Non-pigmented ciliary epithelial cell (primary cell): ENCODE results near the gene HDGF.

ENCODE experiments used
- DNase-seq: peaks from one replicate; pipeline ENCODE4 v3.0.0-alpha.2; 2010; ENCODE audit warnings: low read depth

The HDGF gene

GRCh38 chr1:156725683-156726280 is 25.7 kb downstream of the HDGF start:
- peak; percentile 65 for DNase-seq

- DNase-seq: no peak
These were observed 29.9 kb downstream of the HDGF start for GRCh38 chr1:156721535-156721934.

- DNase-seq: no peak
These were observed 30.3 kb downstream of the HDGF start for GRCh38 chr1:156721131-156721530.

- DNase-seq: no peak
These were observed 34.1 kb downstream of the HDGF start for GRCh38 chr1:156717351-156717750.

GRCh38 chr1:156714830-156715229 is 36.6 kb downstream of the HDGF start:
- no peak for DNase-seq

DNA sequence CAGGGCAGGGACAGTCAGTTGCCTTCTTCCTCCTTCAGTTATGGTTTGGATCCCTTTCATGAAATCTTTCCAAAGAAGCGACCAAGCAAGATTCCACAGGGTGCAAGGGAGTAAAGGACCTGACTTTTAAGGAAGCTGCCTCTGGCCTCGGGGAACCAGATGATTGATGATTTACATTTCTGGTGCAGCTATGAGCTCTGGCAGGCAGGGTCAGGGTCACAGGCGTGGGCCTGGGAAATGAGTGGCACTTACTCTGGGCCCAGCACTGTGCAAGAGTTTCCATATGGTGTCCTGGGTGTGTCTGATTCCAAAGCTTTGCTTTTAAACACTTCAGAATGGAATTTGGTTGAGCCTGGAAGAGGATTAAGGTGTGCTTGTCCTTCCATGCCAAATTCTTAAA is 38.8 kb downstream of the HDGF start:
- no peak for DNase-seq

DNA sequence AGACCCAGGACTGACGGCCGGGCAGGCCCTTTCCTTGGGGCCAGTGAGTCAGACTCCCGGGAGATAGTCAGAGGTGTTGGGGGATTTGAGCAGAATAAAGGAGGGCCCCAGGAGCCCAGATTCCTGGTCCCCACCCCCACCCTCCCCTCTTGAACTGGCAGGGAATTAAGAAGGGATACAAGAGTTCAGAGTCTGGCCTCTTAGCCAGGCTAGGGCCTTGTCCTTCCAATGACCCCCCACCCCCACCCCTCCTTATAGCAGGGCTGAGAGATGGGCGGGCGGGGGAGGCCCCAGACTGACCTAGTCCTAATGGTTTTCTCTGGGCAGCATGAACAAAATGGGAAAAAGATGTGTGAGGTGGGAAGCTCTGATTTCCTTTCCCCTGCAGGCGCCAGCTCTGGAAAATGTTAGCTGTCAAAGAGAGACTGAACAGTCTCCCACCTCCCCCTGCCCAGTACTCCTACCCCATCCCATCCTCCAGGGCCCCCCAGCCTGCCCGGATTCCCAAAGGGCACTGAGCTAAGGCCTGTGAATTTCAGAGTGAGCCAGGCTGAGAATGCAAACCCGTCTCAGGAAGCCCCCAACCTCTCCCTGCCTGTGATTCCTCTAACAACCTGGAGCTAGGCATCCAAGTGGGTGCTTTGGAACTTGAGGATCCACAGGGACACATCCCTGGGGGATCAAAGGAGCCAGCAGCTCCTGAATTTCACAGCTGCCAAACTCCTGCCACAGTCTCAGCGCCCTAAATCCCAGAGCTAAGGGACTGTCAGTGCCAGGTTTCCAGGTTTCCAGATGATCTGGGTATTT is 40.3 kb downstream of the HDGF start:
- DNase-seq: no peak

- DNase-seq: no peak
These were observed 41.6 kb downstream of the HDGF start for GRCh38 chr1:156709757-156710489.

GRCh38 chr1:156709031-156709430 is 42.4 kb downstream of the HDGF start:
- no peak for DNase-seq

DNA sequence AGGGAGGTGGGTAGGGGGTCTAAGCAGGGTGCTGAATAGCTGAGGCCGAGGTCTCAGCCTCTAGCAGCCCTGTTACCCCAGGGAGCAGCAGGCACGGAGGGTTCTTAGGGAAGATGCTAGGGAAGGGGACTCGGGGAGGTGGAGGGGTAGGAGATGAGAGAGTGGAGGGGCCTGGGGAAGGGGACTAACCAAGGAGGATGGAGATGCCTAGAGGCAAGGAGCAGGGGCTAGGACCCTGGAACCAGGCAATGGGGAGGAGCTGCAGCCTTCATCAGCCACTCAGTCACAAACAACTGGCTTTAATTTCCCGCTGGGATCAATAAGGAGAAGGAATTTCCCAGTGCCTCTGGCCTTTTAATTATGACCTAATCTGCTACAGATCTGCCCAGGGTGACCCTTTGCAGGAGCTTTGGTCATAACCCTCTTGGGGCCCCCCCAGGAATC is 43.2 kb downstream of the HDGF start:
- DNase-seq: no peak

GRCh38 chr1:156707417-156708217 is 43.9 kb downstream of the HDGF start:
- no peak for DNase-seq

DNA sequence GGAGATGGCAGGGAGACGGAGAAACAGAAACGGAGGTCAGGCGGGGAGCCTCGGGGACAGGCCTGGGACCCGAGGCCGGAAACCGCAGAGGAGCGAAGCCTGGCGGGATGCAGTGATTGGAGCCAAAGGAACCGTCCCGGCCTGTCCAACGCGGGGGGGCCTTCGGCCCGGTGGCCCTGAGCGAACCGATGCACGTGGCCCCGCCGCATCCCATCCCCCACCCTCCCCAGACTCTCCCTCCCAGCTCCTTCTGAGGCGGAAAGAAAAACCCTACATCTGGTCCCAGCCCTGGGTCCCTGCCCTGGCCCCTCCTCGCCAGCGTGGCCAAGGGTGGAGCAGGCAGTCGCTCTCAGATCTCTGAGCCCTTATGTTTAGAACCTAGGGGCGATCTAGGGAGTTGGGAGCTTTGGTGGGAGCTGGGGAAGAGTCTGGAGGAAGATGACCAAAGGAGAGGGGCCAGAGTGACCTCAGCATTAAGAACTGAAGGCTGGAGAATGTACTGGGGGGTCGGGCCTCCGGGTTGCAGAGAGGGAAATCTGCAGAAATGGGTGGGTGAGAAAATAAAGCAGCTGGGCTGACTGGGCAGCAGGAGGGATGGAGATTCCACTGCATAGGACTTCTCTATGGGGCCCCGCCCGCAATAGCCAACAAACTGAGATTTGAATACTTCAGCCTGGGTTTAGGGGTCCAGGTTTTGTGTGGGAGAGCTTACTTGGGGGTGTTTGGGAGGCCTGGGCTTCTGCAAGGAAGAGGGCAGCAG is 44.6 kb downstream of the HDGF start:
- DNase-seq: no peak

DNA sequence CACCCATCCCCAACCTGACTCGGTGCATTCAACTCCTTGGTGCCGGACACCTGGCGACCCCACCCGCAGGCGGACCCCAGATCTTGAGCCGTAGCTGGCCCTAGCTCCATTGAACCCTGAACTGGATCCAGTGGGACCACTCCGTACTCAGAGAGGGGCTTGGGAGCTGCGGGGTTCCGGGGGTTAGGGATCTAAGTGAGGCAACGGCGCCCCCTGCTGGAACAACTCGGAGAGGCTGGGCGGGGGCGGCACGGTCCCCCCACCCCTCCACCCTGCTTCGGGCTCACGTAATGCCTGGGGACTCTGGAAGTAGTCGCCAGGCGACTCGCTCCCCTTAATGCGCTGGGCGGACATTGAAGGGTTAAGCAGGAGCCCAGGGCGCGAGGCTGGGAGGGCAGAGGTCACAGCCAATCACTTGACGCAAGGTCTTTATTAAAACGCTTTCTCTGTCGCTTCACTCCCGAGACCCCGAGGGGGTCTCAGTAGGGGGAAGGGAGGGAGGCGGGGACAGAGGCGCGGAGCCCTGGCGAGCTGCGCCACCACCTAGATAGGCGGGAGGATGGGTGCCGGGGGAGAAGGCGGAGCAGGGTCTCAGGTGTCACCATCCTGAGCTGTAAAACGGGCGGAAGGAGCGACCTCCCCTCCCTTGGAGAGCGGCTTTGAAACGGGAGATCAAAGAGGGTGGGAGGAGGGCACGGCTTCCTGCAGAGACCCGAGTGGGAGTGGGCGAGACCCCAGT is 45.4 kb downstream of the HDGF start:
- no peak for DNase-seq

GRCh38 chr1:156705321-156705917 is 46.1 kb downstream of the HDGF start, which contains the start of gene CRABP2:
CRABP2 (minus strand) TSS chr1:156705583; CDS start chr1:156705446, 137 bp downstream.
- no peak for DNase-seq

- no peak for DNase-seq
These were observed 46.5 kb downstream of the HDGF start for GRCh38 chr1:156704930-156705320.

DNA sequence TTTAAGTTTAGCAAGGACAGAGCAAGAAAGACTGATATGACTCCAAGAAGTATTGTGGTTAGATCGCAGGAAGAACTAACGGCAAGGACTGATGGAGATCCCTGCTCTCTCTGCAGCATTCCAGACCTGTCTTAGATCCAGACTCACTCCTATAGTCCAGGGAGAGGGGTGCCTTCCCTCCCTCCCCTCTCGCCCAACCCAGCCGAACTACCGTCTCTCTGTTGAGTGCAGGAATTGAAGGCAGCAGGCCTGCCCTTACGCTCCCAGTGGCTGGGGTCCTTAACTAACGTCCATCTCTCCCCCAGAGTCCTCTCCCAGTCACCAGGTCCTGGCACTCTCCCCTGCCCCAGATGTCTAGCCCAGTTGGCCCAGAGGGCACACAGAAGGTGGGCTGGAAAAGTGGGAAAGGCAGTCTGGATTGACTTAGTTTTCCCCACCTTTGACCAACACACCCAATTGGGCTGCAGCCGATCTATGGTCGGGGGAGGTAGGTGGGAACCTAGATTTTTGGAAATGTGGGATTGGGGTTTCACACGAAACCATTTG is 47.2 kb downstream of the HDGF start:
- DNase-seq: no peak

- DNase-seq: no peak
These were observed 47.7 kb downstream of the HDGF start for GRCh38 chr1:156703741-156704140.

GRCh38 chr1:156703336-156703735 is 48.1 kb downstream of the HDGF start:
- DNase-seq: no peak

DNA sequence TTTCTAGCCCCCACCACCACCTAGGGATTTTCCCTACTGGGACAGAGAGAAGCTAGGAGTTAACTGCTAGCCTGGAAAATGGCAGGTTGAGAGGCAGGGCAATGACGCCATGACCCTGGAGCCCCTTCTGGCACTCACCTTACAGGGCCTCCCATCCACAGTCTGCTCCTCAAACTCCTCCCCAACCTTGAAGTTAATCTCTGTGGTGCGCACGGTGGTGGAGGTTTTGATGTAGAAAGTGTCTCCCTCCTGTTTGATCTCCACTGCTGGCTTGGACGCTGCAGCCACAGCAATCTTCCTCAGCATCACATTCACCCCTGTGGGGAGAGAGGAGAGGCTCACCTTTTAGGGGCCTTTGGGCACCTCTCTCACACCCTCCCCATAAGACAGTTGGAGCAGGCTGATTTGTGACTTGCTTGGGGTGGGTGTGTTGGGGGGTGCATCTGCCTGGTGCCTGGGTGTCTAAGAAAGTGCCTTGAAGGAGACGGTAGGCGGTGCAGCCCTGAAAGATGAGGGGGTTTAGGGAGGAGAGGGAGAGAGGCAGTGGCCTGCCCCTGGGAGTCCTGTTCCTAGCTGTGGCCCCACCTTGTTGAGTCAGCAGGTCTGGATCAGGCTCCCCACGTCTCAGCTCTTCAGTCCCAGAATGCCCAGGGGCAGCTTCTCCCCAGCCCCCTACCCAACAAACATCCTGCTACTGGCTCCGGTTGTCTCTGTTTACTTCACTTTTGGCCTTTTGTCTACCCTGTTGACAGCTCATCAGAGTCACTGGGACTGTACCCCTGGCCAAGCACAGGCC is 50.5 kb downstream of the HDGF start:
- no peak for DNase-seq
